ENCODE measurements around the gene SLC28A1.

The SLC28A1 gene

GRCh38 chr15:84883916-84884781, at the start of gene SLC28A1:
Gene SLC28A1 (plus strand): TSS chr15:84884662. CDS start chr15:84887761, 3,099 bp downstream.
- DNase-seq (ENCODE audit: low read depth, low spot score), result no peak

DNA sequence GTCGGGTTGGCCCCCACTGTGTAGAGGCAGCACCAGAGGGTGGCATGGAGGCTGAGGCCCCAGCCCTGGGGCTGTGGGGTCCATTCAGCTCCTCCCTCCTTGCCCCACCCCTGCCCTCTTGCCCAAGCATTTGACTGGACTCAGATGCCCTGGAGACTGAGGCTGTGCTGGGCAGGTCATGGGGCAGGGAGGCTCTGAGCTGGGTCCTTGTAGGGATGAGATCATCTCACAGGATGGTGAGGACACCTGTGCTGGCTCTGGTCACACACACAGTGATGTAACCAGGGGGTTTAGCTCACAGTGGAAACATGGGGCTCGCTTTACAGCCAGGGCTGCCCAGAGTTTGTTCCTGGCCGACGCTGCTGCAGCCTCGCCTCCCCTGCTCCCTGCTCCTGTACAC, 49.5 kb upstream of the SLC28A1 start:
- DNase-seq (ENCODE audit: low read depth, low spot score), result no peak

- no peak for DNase-seq (ENCODE audit: low read depth, low spot score)
These were observed 48.7 kb upstream of the SLC28A1 start for GRCh38 chr15:84835661-84836337.

DNA sequence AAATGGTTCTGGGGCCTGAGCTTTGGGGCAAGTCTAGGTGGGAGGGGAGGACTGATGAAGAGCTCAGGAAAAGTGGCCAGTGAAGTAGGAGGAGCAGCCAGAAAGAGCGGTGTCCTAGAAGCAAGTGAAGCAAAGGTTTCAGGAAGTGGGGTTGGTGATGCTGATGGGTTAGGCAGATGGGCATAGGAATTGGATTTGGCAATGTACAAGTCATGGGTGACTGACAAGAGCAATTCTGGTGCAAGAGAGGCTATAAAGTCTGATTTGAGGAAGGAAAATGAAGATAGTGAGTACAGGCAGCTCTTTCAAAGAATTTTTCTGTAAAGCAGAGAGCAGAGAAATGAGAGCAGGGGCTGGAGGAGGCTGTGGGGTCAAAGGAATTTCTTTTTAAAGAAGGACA, 47.6 kb upstream of the SLC28A1 start:
- DNase-seq (ENCODE audit: low read depth, low spot score), result no peak

DNA sequence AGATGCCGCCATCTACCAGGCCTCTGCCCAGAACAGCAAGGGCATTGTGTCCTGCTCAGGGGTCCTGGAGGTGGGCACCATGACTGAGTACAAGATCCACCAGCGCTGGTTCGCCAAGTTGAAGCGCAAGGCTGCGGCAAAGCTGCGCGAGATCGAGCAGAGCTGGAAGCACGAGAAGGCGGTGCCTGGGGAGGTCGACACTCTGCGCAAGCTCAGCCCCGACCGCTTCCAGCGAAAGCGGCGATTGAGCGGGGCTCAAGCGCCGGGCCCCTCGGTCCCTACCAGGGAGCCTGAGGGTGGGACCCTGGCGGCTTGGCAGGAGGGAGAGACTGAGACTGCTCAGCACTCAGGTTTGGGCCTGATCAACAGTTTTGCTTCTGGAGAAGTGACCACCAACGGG, 44.7 kb upstream of the SLC28A1 start:
- no peak for DNase-seq (ENCODE audit: low read depth, low spot score)

DNA sequence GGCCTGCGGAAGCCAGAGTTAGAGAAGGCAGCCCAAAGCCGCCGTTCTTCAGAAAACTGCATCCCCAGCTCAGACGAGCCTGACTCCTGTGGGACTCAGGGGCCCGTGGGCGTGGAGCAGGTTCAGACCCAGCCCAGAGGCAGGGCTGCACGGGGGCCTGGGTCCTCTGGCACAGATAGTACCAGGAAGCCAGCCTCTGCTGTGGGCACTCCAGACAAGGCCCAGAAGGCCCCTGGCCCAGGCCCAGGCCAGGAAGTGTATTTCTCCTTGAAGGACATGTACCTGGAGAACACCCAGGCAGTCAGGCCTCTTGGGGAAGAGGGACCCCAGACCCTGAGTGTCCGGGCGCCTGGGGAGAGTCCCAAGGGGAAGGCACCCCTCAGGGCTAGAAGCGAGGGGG, 44.2 kb upstream of the SLC28A1 start:
- no peak for DNase-seq (ENCODE audit: low read depth, low spot score)

GRCh38 chr15:84840741-84841429, 43.6 kb upstream of the SLC28A1 start:
- no peak for DNase-seq (ENCODE audit: low read depth, low spot score)

- no peak for DNase-seq (ENCODE audit: low read depth, low spot score)
These were observed 41.7 kb upstream of the SLC28A1 start for GRCh38 chr15:84842781-84843180.

DNA sequence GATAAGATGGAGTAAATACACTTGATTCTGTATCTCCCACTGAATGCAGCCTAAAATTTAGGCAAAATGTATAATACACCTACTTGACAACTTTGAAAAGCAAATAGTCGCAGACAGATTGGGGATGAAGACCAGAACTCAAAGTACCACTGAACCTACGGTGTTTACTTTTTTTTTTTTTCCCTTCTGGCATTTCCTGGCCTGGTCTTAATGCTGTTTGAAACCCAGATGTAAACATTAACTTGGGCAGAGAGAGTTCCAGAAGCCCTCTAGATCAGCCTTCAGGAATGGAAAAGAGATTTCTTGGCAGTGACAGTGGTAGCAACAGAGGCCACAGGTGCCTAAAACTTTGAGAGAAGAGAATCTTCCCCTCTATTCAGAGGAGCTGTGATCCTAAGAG, 39.5 kb upstream of the SLC28A1 start:
- no peak for DNase-seq (ENCODE audit: low read depth, low spot score)

GRCh38 chr15:84845631-84846030, 38.8 kb upstream of the SLC28A1 start:
- peak; percentile 6 for DNase-seq (ENCODE audit: low read depth, low spot score)

- DNase-seq (ENCODE audit: low read depth, low spot score), result no peak
These were observed 38.2 kb upstream of the SLC28A1 start for GRCh38 chr15:84846269-84846668.

DNA sequence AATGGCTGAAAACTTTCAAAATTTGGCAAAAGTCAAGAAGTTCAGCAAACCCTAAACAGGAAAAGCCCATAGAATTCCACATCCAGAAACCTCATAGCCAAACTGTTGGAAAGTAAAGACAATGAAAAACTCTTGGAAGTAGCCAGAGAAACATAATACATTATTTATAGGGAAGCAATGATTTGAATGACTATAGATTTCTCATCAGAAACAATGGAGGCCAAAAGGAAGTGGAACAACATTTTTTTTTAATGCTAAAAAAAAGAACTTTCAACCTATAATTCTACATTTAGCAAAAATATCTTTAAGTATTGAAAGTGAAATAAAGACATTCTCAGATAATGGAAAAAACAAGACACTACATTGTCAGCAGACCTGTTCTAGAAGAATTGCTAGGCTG, 37.1 kb upstream of the SLC28A1 start:
- no peak for DNase-seq (ENCODE audit: low read depth, low spot score)

GRCh38 chr15:84852212-84852611, 32.2 kb upstream of the SLC28A1 start:
- no peak for DNase-seq (ENCODE audit: low read depth, low spot score)

GRCh38 chr15:84855136-84855535, 29.3 kb upstream of the SLC28A1 start:
- no peak for DNase-seq (ENCODE audit: low read depth, low spot score)

- DNase-seq (ENCODE audit: low read depth, low spot score), result no peak
These were observed 28.7 kb upstream of the SLC28A1 start for GRCh38 chr15:84855765-84856164.

GRCh38 chr15:84856731-84857417, 27.6 kb upstream of the SLC28A1 start:
- no peak for DNase-seq (ENCODE audit: low read depth, low spot score)

DNA sequence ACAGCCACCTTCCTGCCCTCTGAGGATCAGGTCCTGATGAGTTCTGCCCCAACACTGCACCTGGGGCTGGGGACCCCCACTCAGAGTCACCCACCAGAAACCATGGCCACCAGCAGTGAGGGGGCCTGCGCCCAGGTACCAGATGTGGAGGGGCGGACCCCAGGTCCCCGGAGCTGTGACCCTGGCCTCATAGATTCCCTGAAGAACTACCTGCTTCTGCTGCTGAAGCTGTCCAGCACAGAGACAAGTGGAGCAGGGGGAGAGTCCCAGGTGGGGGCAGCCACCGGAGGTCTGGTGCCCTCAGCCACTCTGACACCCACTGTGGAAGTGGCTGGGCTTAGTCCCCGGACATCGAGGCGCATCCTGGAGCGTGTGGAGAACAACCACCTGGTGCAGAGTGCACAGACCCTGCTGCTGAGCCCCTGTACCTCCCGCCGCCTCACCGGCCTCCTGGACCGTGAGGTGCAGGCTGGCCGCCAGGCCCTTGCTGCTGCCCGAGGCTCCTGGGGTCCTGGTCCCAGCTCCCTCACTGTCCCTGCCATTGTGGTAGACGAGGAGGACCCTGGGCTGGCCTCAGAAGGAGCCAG, 27.0 kb upstream of the SLC28A1 start:
- DNase-seq (ENCODE audit: low read depth, low spot score), result no peak

GRCh38 chr15:84858231-84858630, 26.2 kb upstream of the SLC28A1 start:
- no peak for DNase-seq (ENCODE audit: low read depth, low spot score)

DNA sequence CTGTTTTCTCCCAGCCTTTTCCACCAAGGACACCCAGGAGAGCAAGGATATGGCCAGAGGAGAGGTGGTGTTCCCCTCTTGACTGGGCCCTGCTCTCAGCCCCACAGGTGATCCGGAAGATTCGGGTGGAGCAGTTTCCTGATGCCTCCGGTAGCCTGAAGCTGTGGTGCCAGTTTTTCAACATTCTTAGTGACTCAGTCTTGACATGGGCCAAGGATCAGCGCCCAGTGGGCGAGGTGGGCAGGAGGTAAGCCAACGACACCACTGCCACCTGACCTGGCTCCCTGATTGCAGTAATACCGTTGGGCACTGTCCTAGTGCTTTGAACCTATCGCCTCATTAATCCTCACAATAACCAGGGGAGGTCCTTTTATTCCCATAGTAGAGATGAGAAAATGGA, 25.3 kb upstream of the SLC28A1 start:
- no peak for DNase-seq (ENCODE audit: low read depth, low spot score)

GRCh38 chr15:84859651-84860050, 24.8 kb upstream of the SLC28A1 start:
- DNase-seq (ENCODE audit: low read depth, low spot score), result no peak

GRCh38 chr15:84861781-84862180, 22.7 kb upstream of the SLC28A1 start:
- DNase-seq (ENCODE audit: low read depth, low spot score), result no peak
